Measurements from ENCODE around the gene PLS3.

PLS3 gene

GRCh38 chrX:115565888-115566287 is 4.9 kb downstream of the PLS3 start:
- DNase-seq (ENCODE audit: low read depth in 2 of 2): no peak

GRCh38 chrX:115571712-115572111 is 10.7 kb downstream of the PLS3 start:
- no peak for DNase-seq (ENCODE audit: low read depth in 2 of 2)

- DNase-seq (ENCODE audit: low read depth in 2 of 2): no peak
These were observed 12.2 kb downstream of the PLS3 start for GRCh38 chrX:115573185-115573584.

- DNase-seq (ENCODE audit: low read depth in 2 of 2): no peak
These were observed 15.7 kb downstream of the PLS3 start for GRCh38 chrX:115576676-115577075.

- DNase-seq (ENCODE audit: low read depth in 2 of 2): no peak
These were observed 18.4 kb downstream of the PLS3 start for GRCh38 chrX:115579327-115579726.

- no peak for DNase-seq (ENCODE audit: low read depth in 2 of 2)
These were observed 18.9 kb downstream of the PLS3 start for GRCh38 chrX:115579786-115580294.

GRCh38 chrX:115581759-115582615 is 21.0 kb downstream of the PLS3 start:
- DNase-seq (ENCODE audit: low read depth in 2 of 2): no peak

GRCh38 chrX:115582616-115583495 is 21.9 kb downstream of the PLS3 start:
- no peak for DNase-seq (ENCODE audit: low read depth in 2 of 2)

GRCh38 chrX:115583496-115584004 is 22.6 kb downstream of the PLS3 start:
- DNase-seq (ENCODE audit: low read depth in 2 of 2): no peak

GRCh38 chrX:115584696-115585095 is 23.7 kb downstream of the PLS3 start:
- no peak for DNase-seq (ENCODE audit: low read depth in 2 of 2)

GRCh38 chrX:115588179-115588578 is 27.2 kb downstream of the PLS3 start:
- no peak for DNase-seq (ENCODE audit: low read depth in 2 of 2)

- DNase-seq (ENCODE audit: low read depth in 2 of 2): no peak
These were observed 28.4 kb downstream of the PLS3 start for GRCh38 chrX:115589419-115589818.

- no peak for DNase-seq (ENCODE audit: low read depth in 2 of 2)
These were observed 30.4 kb downstream of the PLS3 start for GRCh38 chrX:115591420-115591819.

GRCh38 chrX:115591856-115592842 is 31.2 kb downstream of the PLS3 start:
- no peak for DNase-seq (ENCODE audit: low read depth in 2 of 2)

GRCh38 chrX:115592997-115593734 is 32.2 kb downstream of the PLS3 start:
- DNase-seq (ENCODE audit: low read depth in 2 of 2): no peak

GRCh38 chrX:115595049-115595448 is 34.1 kb downstream of the PLS3 start:
- DNase-seq (ENCODE audit: low read depth in 2 of 2): no peak

GRCh38 chrX:115598556-115598955 is 37.6 kb downstream of the PLS3 start:
- no peak for DNase-seq (ENCODE audit: low read depth in 2 of 2)

- DNase-seq (ENCODE audit: low read depth in 2 of 2): no peak
These were observed 41.3 kb downstream of the PLS3 start for GRCh38 chrX:115602308-115602707.

- DNase-seq (ENCODE audit: low read depth in 2 of 2): no peak
These were observed 41.9 kb downstream of the PLS3 start for GRCh38 chrX:115602729-115603389.

GRCh38 chrX:115603534-115604074 is 42.6 kb downstream of the PLS3 start:
- no peak for DNase-seq (ENCODE audit: low read depth in 2 of 2)

All from stimulated activated CD8-positive, alpha-beta memory T cell treated with anti-CD3 and anti-CD28 coated beads, Interleukin-2, amount 100 ng/mL, for 48 hours (primary cell).